ENCODE results near the gene PASK. TPM values are rescaled to one million over a fixed set of nuclear protein-coding genes. Genes with fewer than 3 reads are reported as not detected.
A peak's percentile ranks its signal among the peaks of the same experiment; 100 is the strongest.

PASK gene
- total and polyA plus RNA-seq, 8 donors, result 0.58 to 56.7 (median 5.9) TPM

GRCh38 chr2:241110089-241110606, 39.1 kb downstream of the PASK start:
- peaks cover 0 to 12% (median 11%) of the 10 kb centered on the region in 4 donors for H3K36me3 ChIP-seq
- H3K27ac ChIP-seq, result no peak overlapping the region
- H3K4me3 ChIP-seq, result no peak overlapping the region
- no peaks in the 10 kb centered on the region for H3K4me1 ChIP-seq
- peak in 1 of 2 donors; percentile 10 for DNase-seq
- intact Hi-C loops (cut with DNase I; ENCODE audit: low total_unique reads), result no loop called here
- WGBS, 5 donors, result 87 to 96% (median 89%) methylated on average over 9 of the region's 9 CpGs
- H3K27me3 ChIP-seq, result no peaks in the 10 kb centered on the region
- H3K9me3 ChIP-seq, result no peaks in the 10 kb centered on the region
- TF ChIP-seq POLR2A (IDR thresholded peaks at IDR 0.05) (no peak), POLR2AphosphoS5 (IDR thresholded peaks at IDR 0.05) (no peak)
- TF ChIP-seq, protein P1, sequence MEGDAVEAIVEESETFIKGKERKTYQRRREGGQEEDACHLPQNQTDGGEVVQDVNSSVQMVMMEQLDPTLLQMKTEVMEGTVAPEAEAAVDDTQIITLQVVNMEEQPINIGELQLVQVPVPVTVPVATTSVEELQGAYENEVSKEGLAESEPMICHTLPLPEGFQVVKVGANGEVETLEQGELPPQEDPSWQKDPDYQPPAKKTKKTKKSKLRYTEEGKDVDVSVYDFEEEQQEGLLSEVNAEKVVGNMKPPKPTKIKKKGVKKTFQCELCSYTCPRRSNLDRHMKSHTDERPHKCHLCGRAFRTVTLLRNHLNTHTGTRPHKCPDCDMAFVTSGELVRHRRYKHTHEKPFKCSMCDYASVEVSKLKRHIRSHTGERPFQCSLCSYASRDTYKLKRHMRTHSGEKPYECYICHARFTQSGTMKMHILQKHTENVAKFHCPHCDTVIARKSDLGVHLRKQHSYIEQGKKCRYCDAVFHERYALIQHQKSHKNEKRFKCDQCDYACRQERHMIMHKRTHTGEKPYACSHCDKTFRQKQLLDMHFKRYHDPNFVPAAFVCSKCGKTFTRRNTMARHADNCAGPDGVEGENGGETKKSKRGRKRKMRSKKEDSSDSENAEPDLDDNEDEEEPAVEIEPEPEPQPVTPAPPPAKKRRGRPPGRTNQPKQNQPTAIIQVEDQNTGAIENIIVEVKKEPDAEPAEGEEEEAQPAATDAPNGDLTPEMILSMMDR (IDR thresholded peaks at IDR 0.05), result no peak

DNA sequence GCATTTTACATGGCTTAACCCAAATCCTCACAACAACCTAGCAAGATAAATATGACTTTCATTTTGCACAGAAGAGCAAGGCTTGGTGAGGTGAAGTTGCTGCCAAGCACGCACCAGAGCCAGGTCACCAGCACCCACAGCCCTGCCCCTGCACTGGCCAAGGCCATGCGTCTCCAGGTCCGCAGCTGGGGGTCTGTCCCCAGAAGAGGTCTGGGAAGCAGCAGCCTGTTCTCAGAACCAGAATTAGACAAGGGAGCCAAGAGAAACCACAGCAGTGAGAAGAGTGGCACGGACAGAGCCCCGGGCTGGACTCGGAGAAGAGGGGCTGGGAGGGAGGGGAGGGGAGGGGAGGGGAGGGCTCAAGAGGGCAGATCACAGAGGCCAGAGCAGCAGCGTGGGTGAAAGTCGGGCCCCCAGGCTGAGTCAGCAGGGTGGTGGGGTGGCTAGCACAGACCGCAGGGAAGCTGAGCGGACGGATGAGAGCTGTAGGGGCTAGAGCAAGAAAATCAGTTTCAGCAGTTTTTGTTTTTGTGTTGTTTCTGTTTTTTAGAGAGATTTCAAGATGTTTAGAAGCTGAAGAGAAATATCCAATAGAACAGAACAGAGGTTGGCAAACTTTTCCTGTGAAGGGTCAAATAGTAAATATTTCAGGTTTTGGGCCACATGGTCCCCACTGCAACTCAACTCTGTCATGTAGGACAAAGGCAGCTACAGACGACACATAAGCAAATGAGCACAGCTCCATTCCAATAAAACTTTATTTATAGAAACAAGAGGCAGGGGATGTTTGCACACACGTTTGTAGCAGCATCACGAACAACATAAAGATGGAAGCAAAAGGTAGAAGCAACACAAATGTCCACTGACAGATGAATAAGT, 39.8 kb downstream of the PASK start:
- Histone ChIP-seq H3K4me1 (no peaks in the 10 kb centered on the region), H3K4me3 (no peak overlapping the region), H3K36me3 (peaks cover 0 to 5% (median 4%) of the 10 kb centered on the region in 4 donors), H3K27ac (peak overlapping the region in 2 of 5 donors; percentile 37 to 48), H3K27me3 (no peaks in the 10 kb centered on the region), H3K9me3 (no peaks in the 10 kb centered on the region)
- no peak for DNase-seq
- TF ChIP-seq POLR2A (IDR thresholded peaks at IDR 0.05), result no peak
- TF ChIP-seq, protein P1 (IDR thresholded peaks at IDR 0.05), result no peak
- no peak for TF ChIP-seq EP300 (IDR thresholded peaks at IDR 0.05)
- no peak for TF ChIP-seq POLR2AphosphoS5 (IDR thresholded peaks at IDR 0.05)
- 83 to 89% (median 88%) methylated on average over 14 of the region's 14 CpGs for WGBS, 5 donors
- intact Hi-C loops (cut with DNase I; ENCODE audit: low total_unique reads), result no loop called here

GRCh38 chr2:241108271-241109209, 40.7 kb downstream of the PASK start:
- peak overlapping the region in 4 of 5 donors; percentile 33 to 50 (median 42) for H3K27ac ChIP-seq
- TF ChIP-seq EP300 (IDR thresholded peaks at IDR 0.05) (no peak), POLR2AphosphoS5 (IDR thresholded peaks at IDR 0.05) (no peak)
- TF ChIP-seq, protein P1 (IDR thresholded peaks at IDR 0.05), result no peak
- DNase-seq, result peak in 1 of 2 donors; percentile 19
- H3K4me3 ChIP-seq, result no peak overlapping the region
- H3K27me3 ChIP-seq, result no peaks in the 10 kb centered on the region
- H3K9me3 ChIP-seq, result no peaks in the 10 kb centered on the region
- intact Hi-C loops (cut with DNase I; ENCODE audit: low total_unique reads), result no loop called here
- H3K36me3 ChIP-seq, result no peaks in the 10 kb centered on the region
- WGBS, 5 donors, result 69 to 82% (median 79%) methylated on average over 29 to 35 of the region's 35 CpGs
- H3K4me1 ChIP-seq, result peaks cover 0 to 4% (median 3%) of the 10 kb centered on the region in 4 donors
